Epithelial cell of esophagus (primary cell): ENCODE data around the gene AUH.
"Not testable (repeated sequence)": the region's sequence is repeated elsewhere in the genome, so short reads cannot be mapped to it uniquely, and the experiment has no call there.

Source experiments
- DNase-seq: peaks from one replicate; pipeline ENCODE4 v3.0.0; 2010; ENCODE audit warnings: low read depth
- H3K4me3 ChIP-seq: 2 replicates; pipeline ENCODE4 v1.5.1; 2011; ENCODE audit warnings: mild to moderate bottlenecking, low read length, control low read depth
- CTCF ChIP-seq: IDR thresholded peaks from 2 replicates; pipeline ENCODE4 v1.5.1; 2011; ENCODE audit warnings: low read depth, mild to moderate bottlenecking, low read length, control low read depth, inconsistent platforms; ENCODE audit not compliant: insufficient read depth; ENCODE audit errors: missing control alignments

Gene AUH

GRCh38 chr9:91376239-91376638, 14.5 kb upstream of the AUH start:
- TF ChIP-seq CTCF, result no peak
- DNase-seq, result no peak
- H3K4me3 ChIP-seq, result no peak overlapping the region

DNA sequence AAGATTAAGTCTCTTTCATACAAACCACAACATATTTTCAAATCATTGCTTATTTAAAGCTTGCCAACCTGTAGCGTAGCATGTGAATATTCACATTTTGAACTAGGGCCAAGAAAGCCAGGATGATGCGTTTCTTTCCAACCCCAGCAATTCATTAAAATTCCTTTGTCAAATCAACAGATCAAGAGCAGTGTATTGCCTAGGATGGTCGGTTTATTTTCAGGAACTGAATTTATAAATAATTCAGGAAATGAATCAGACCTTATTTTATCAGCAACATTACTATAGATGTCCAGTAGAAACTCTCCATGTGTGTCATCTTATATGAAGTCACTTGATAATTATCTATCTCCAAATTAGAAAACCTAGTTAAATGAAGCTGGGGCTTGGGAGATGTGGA, 13.2 kb upstream of the AUH start:
- no peak for TF ChIP-seq CTCF
- H3K4me3 ChIP-seq, result no peak overlapping the region
- DNase-seq, result no peak

- TF ChIP-seq CTCF, result no peak
- no peak overlapping the region for H3K4me3 ChIP-seq
- no peak for DNase-seq
These were observed 10.2 kb upstream of the AUH start for GRCh38 chr9:91371894-91372293.

DNA sequence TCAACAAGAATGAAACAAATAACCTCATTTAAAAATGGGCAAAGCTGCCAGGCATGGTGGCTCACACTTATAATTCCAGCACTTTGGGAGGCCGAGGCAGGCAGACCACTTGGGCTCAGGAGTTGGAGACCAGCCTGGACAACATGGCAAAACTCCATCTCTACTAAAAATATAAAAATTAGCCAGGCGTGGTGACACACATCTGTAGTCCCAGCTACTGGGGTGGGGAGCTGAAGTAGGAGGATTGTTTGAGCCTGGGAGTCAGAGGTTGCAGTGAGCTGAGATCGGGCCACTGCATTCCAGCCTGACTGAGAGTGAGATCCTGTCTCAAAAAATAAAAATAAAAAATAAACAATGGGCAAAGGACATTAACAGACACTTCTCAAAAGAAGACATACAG, 8.3 kb upstream of the AUH start:
- H3K4me3 ChIP-seq, DNase-seq: not testable (repeated sequence)

DNA sequence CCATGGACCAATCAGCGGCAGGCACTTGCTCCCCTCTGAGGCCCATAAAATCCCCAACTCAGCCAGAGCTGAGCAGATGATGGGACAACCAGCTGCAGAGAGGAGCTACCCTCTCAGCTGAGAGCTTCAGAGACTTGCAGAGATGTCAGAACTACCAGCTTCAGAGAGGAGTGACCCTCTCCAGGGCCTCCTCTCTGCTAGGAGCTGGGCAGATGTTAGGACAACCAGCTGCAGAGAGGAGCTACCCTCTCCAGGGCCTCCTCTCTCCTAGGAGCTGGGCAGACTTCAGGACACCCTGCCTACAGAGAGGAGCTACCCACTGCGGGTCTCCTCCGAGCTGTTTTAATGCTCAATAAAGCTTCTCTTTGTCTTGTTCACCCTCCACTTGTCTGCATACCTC, 3.0 kb upstream of the AUH start:
- H3K4me3 ChIP-seq, result no peak overlapping the region
- TF ChIP-seq CTCF, result no peak
- DNase-seq, result no peak

DNA sequence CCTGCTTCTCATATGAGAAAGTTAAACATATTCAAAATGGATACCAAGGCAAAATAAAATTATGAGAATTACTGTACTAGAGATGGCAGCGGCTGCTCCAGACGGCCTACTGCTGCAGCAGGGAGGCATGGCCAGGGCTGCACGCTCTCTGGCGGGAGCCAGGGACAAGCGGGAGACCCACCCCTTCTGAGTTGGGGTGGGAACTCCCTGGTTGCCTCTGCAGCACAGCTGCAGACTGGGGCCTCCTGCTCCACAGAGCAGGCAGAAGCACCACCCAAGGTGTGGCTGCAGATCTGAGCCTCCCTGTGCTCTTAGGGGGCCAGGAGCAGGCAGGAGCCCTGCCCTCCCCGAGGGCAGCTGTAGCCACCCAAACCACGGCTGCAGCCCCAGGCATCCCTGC, 2.3 kb upstream of the AUH start:
- H3K4me3 ChIP-seq, result no peak overlapping the region
- DNase-seq, result no peak
- TF ChIP-seq CTCF, result no peak

- no peak for DNase-seq
- peak overlapping the region; percentile 41 for H3K4me3 ChIP-seq
- TF ChIP-seq CTCF, result no peak
These were observed 413 bp upstream of the AUH start for GRCh38 chr9:91362051-91362611.

GRCh38 chr9:91360551-91361290, 997 bp downstream of the AUH start:
- TF ChIP-seq CTCF, result no peak
- peak overlapping the region; percentile 92 for H3K4me3 ChIP-seq
- DNase-seq, result no peak
